Measurements from ENCODE around the gene UQCC2.

Gene UQCC2

GRCh38 chr6:33711140-33712129 is at the start of gene UQCC2:
TSS of gene UQCC2 (minus strand) at chr6:33711700. CDS start at chr6:33711686, 14 bp downstream.
- peak within 1 kb of the TSS; percentile 71 for H3K4me3 ChIP-seq (ENCODE audit: low read length)
- no peak for TF ChIP-seq ZNF274 (IDR thresholded peaks at IDR 0.05; ENCODE audit: low read depth, low read length)

DNA sequence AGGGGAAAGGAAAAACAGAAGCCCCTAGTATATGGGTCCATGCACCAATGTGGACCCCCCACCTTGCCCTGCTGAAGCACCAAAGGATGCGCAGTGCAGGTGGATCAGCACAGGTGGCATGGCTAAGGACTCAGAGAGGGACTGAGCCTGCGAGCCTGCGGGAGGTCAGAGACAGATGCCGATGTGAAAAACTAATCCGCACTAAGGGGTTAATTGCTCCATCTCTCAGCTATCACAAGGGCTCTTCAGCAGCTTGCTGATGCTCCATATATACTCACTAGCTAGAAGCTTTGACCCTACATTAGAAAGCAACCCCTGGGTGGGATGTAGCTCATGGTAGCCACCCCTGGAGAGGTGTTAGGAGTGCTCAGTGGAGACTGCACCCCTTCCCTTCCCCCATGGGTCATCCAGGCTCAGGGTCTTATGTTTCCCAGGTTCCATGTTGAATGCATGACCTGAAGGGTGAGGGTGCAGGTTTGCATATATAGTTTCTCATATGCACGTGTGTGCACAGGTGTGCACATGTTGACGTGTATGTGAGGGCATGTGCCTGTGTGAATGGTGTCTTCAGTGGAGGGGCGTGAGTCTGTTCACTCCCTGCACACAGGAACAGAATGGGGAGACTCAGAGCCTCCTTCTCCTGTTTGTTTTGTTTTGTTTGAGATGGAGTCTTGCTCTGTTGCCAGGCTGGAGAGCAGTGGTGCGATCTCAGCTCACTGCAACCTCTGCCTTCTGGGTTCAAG is 48.6 kb upstream of the UQCC2 start:
- no peak for TF ChIP-seq ZNF274 (IDR thresholded peaks at IDR 0.05; ENCODE audit: low read depth, low read length)
- H3K4me3 ChIP-seq (ENCODE audit: low read length), result no peak overlapping the region

- TF ChIP-seq ZNF274 (IDR thresholded peaks at IDR 0.05; ENCODE audit: low read depth, low read length), result no peak
- H3K4me3 ChIP-seq (ENCODE audit: low read length), result no peak overlapping the region
These were observed 47.3 kb upstream of the UQCC2 start for GRCh38 chr6:33758815-33759216.

GRCh38 chr6:33757906-33758305 is 46.4 kb upstream of the UQCC2 start:
- TF ChIP-seq ZNF274 (IDR thresholded peaks at IDR 0.05; ENCODE audit: low read depth, low read length), result no peak
- no peak overlapping the region for H3K4me3 ChIP-seq (ENCODE audit: low read length)

DNA sequence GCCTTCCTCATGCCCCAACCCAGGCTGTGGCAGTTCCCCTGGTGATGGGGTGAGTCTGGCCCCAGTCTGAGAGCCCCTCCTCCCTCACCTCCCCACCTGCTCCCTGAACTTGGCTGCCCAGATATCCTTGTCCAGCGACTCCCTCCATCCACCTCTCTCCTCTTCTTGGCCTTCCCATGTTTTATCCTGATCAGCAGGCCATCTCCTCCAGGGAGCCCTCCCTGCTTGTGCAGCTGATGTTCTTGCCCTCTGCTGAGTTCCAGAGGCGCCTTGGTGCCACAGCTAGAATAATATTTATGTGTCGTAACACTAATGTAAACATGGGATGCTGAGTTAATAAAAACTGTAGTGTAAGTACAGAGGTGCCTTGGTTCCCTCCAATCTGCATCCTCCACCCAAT is 45.6 kb upstream of the UQCC2 start:
- TF ChIP-seq ZNF274 (IDR thresholded peaks at IDR 0.05; ENCODE audit: low read depth, low read length), result no peak
- H3K4me3 ChIP-seq (ENCODE audit: low read length), result no peak overlapping the region

- H3K4me3 ChIP-seq (ENCODE audit: low read length), result no peak overlapping the region
- no peak for TF ChIP-seq ZNF274 (IDR thresholded peaks at IDR 0.05; ENCODE audit: low read depth, low read length)
These were observed 44.9 kb upstream of the UQCC2 start for GRCh38 chr6:33756211-33756954.

DNA sequence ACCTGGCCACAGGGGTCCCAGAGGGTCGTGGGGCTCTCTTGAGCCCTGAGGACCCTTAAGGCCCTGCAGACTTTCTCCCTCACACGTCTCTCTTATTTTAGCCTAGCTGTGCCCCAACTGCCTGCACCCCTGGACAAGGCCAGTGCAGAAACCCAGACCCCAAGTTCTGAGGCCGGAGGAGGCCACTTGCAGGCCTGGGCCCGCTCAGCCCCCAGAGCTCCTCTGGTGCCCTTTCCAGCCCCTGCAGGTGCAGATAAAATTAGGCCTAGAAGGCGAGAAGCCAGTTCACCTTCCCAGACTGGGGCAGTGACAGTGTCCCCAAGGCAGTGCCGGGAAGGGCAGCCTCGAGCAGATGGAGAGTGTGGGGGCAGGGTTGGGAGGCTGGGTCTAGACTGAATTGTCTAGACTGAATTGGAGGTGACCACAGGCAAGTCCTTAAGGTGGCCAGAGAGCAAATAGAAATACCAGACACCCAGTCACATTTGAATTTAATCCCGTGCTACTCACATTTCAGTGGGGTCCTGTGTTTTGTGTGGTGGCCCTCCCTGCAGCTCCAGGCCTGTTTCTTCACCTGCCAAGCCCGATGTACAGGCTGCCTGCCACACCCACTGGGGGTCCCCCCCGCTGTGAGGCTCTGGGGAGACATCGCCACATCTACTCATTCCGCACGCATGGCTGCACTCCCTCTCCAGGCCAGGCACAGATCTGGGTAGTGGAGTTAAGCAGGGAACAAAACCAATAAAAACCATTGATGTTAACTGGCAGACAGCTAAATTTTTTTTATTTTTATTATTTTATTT is 43.8 kb upstream of the UQCC2 start:
- TF ChIP-seq ZNF274 (IDR thresholded peaks at IDR 0.05; ENCODE audit: low read depth, low read length), result no peak
- H3K4me3 ChIP-seq (ENCODE audit: low read length), result no peak overlapping the region

DNA sequence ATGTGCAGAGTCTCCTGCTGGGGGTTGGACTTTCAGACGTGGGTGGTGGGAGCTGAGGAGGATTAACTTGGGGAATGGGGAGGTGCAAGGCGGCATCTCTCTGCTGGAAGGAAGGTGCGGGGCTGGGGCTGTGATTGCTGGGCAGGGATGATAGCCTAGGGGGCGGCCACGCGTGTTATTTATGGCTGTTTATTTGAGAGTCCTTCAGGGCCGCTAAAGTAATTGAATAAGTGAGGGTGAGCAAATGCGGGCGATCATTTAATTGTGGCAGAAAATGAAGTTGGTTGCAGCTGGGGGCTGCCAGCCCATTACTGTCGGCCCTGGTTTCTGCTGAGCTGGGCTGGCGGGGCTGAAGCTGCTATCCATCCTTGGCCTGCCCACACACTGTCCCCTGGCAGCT is 42.7 kb upstream of the UQCC2 start:
- no peak for TF ChIP-seq ZNF274 (IDR thresholded peaks at IDR 0.05; ENCODE audit: low read depth, low read length)
- no peak overlapping the region for H3K4me3 ChIP-seq (ENCODE audit: low read length)

DNA sequence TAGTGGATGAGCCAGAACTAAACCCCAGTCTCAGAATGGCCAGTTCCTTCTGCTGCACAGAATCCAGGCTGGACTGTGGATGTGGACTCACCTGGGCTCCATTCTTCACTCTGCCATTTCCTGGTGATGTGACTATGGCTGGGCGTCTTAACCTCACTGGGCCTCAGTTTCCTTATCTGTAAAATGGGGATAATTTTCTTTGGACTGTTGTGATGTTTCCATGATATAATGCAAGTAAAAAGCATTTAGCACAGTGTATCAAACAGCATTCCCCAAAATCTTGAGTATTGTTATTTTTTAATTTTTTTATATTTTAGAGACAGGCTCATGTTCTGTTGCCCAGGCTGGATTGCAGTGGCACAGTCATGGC is 41.1 kb upstream of the UQCC2 start:
- H3K4me3 ChIP-seq (ENCODE audit: low read length), result no peak overlapping the region
- TF ChIP-seq ZNF274 (IDR thresholded peaks at IDR 0.05; ENCODE audit: low read depth, low read length), result no peak

DNA sequence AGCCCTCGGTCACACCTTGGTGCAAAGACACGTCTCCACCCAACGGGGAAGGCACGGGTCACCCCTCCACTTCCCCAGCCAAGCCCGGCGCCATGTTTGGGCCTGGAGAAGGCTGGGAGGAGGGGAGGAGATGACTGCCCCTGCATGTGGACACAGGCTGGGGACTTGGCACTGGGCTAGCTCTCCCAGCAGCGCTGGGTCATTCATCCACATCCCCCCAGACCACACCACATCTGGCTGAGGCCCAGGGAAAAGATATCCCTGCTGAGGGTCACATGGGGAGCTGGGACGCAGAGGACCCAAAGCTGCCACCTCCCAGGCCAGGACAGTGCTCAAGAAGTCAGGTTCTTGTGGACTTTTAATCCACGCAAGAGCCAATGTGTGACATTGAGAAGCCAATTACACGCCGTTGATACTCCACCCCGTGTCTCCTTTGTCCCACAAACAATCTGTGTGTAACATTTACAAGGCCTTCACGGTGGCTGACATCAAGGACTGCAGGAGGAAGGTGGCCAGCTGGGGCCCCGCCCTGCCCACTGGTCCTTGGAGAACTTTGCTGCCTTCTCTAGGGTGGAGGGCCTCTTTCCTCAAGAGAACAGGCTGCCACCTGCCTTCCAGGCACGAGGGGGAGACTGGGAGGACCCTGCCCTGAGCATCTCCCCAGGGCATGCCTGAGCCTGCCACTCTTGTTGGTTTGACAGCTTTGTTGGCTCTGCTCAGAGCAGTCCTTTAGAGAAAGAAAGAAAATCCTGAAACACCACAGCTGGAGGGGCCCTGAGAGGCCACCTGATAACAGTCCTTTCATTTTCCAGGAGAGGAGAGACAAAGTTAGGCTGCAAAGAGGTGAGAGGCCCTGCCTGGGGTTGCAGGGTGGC is 40.5 kb upstream of the UQCC2 start:
- no peak for TF ChIP-seq ZNF274 (IDR thresholded peaks at IDR 0.05; ENCODE audit: low read depth, low read length)
- H3K4me3 ChIP-seq (ENCODE audit: low read length), result no peak overlapping the region

GRCh38 chr6:33750244-33750991 is 38.9 kb upstream of the UQCC2 start:
- no peak overlapping the region for H3K4me3 ChIP-seq (ENCODE audit: low read length)
- no peak for TF ChIP-seq ZNF274 (IDR thresholded peaks at IDR 0.05; ENCODE audit: low read depth, low read length)

DNA sequence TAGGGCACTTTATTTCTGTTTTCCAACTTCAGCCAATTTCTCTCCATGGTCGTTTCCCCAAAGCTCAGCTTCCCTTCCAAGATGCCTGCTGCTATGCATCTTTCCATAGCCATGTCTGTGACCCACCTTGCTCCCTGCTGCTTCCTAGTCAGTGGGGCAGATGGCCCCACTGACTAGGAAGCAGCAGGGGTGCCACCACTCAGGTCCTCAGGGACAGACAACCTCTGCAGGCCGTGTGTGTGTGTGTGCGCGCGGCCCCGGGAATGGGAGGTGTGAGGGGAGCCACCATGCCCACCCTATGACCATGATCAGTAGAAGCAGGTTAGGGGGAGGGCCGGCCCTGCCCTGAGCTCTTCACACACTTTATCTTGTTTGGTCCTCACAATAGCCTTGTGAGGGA is 37.9 kb upstream of the UQCC2 start:
- TF ChIP-seq ZNF274 (IDR thresholded peaks at IDR 0.05; ENCODE audit: low read depth, low read length), result no peak
- no peak overlapping the region for H3K4me3 ChIP-seq (ENCODE audit: low read length)

All from GM08714 (cell line).